Naive thymus-derived CD4-positive, alpha-beta T cell (primary cell): ENCODE measurements around the gene BCR. TPM values are rescaled to one million over a fixed set of nuclear protein-coding genes. Genes with fewer than 3 reads are reported as not detected.
"Not testable (repeated sequence)": the region's sequence is repeated elsewhere in the genome, so short reads cannot be mapped to it uniquely, and the experiment has no call there.

ENCODE experiments used
- ATAC-seq: fragments of 150-1000 bp; cut with Tn5 transposase; 2 replicates; pipeline ENCODE4 v1.10.0; 2021; ENCODE audit warnings: mild to moderate bottlenecking, moderate library complexity
- CTCF ChIA-PET: fragments of 350-600 bp; sonication (Branson Sonifier 250); formaldehyde crosslinking; loops from one replicate; lab custom pipeline; 2021; ENCODE audit warnings: antibody characterized with exemption; lab: Charles Lee
- POLR2A ChIA-PET: fragments of 350-600 bp; sonication (Branson Sonifier 250); formaldehyde crosslinking; loops from one replicate; lab custom pipeline; 2021; ENCODE audit warnings: antibody characterized with exemption, inconsistent platforms; lab: Charles Lee
- DNase-seq, 9 donors: peaks; one replicate each; pipeline versions ENCODE4 v3.0.0 to v3.0.0-alpha.2; 2020 to 2022; ENCODE audit warnings: mixed read lengths in 1 of 9
- H3K27ac ChIP-seq: one replicate; pipeline ENCODE4 v1.7.0; 2013; ENCODE audit warnings: mild to moderate bottlenecking, low read depth, low read length, moderate library complexity
- H3K27me3 ChIP-seq, 2 donors: one replicate each; pipeline ENCODE4 v1.7.0; 2013; ENCODE audit warnings: low read length in 2 of 2, mild to moderate bottlenecking in 2 of 2, moderate library complexity in 2 of 2; ENCODE audit not compliant: control insufficient read depth in 2 of 2, insufficient read depth in 2 of 2
- H3K36me3 ChIP-seq, 3 experiments: 1 replicate in 2 of 3; 2 replicates in 1 of 3; pipeline ENCODE4 v1.7.0; 2013; ENCODE audit warnings: low read length in 3 of 3, mild to moderate bottlenecking in 3 of 3, moderate library complexity in 1 of 3; ENCODE audit not compliant: insufficient read depth in 3 of 3, control insufficient read depth in 2 of 3
- H3K4me1 ChIP-seq, 2 donors: one replicate each; pipeline ENCODE4 v1.7.0; 2013; ENCODE audit warnings: low read length in 2 of 2, mild to moderate bottlenecking in 2 of 2, moderate library complexity in 1 of 2; ENCODE audit not compliant: control insufficient read depth in 2 of 2, insufficient read depth in 2 of 2
- H3K4me3 ChIP-seq: 2 replicates; pipeline ENCODE4 v1.7.0; 2013; ENCODE audit warnings: mild to moderate bottlenecking, low read length
- H3K9me3 ChIP-seq, 3 experiments: 1 replicate in 2 of 3; 2 replicates in 1 of 3; pipeline ENCODE4 v1.7.0; 2013; ENCODE audit warnings: low read length in 3 of 3; ENCODE audit not compliant: control insufficient read depth in 2 of 3
- H3K27ac Mint-ChIP-seq, 9 donors: one replicate each; pipeline ENCODE4 v1.8.0; 2020 to 2022; ENCODE audit warnings: mixed read lengths in 9 of 9, mild to moderate bottlenecking in 8 of 9, moderate library complexity in 5 of 9, inconsistent platforms in 2 of 9
- H3K27me3 Mint-ChIP-seq, 5 donors: one replicate each; pipeline ENCODE4 v1.8.0; 2021 to 2022; ENCODE audit warnings: mixed read lengths in 5 of 5, mild to moderate bottlenecking in 1 of 5
- H3K36me3 Mint-ChIP-seq, 5 donors: one replicate each; pipeline ENCODE4 v1.8.0; 2020 to 2022; ENCODE audit warnings: mixed read lengths in 5 of 5, mild to moderate bottlenecking in 3 of 5, inconsistent platforms in 1 of 5
- H3K4me1 Mint-ChIP-seq, 7 donors: one replicate each; pipeline ENCODE4 v1.8.0; 2020 to 2022; ENCODE audit warnings: mixed read lengths in 7 of 7, mild to moderate bottlenecking in 3 of 7, inconsistent platforms in 1 of 7
- H3K4me3 Mint-ChIP-seq, 10 donors: one replicate each; pipeline ENCODE4 v1.8.0; 2020 to 2022; ENCODE audit warnings: mild to moderate bottlenecking in 10 of 10, mixed read lengths in 10 of 10, moderate library complexity in 6 of 10, inconsistent platforms in 2 of 10
- H3K9me3 Mint-ChIP-seq, 11 donors: one replicate each; pipeline ENCODE4 v1.8.0; 2020 to 2022; ENCODE audit warnings: mixed read lengths in 11 of 11, mild to moderate bottlenecking in 4 of 11, inconsistent platforms in 1 of 11, moderate library complexity in 1 of 11
- intact Hi-C, 2 donors: fragments of 100-400 bp; cut with micrococcal nuclease; formaldehyde crosslinking; loops; one replicate each; pipeline ENCODE4 v1.15.1; 2023
- polyA plus RNA-seq, 2 donors: library from polyadenylated mRNA; unstranded; fragments of 300-500 nt; fragmentation: Illumina TruSeq; gene quantifications; one replicate each; pipeline ENCODE4 v1.2.3, GENCODE V29; 2021
- total RNA-seq, 6 experiments: library from RNA in 5 of 6; stranded (reverse) in 5 of 6; gene quantifications; 1 replicate in 5 of 6; 2 replicates in 1 of 6; pipeline ENCODE4 v1.2.3 and lab custom pipeline; 2021 to 2026

The BCR gene
- total and polyA plus RNA-seq, 7 experiments from 2014 or later = 6.1 to 103 (median 83.8) TPM

GRCh38 chr22:23318316-23318715 is 138.0 kb downstream of the BCR start:
- H3K4me3 Mint-ChIP-seq, H3K27ac Mint-ChIP-seq, CTCF ChIA-PET, intact Hi-C loops, H3K27me3 ChIP-seq, H3K4me1 ChIP-seq, H3K27ac ChIP-seq, H3K36me3 Mint-ChIP-seq, H3K4me3 ChIP-seq, H3K4me1 Mint-ChIP-seq, H3K9me3 ChIP-seq, H3K27me3 Mint-ChIP-seq, DNase-seq, POLR2A ChIA-PET, ATAC-seq, H3K9me3 Mint-ChIP-seq: not testable (repeated sequence)
- H3K36me3 ChIP-seq = peaks cover 0 to 19% (median 0%) of the 10 kb centered on the region in 3 experiments

- CTCF ChIA-PET, H3K27me3 ChIP-seq, H3K4me3 Mint-ChIP-seq, POLR2A ChIA-PET, intact Hi-C loops, DNase-seq, H3K9me3 ChIP-seq, H3K27me3 Mint-ChIP-seq, H3K27ac Mint-ChIP-seq, H3K4me1 Mint-ChIP-seq, ATAC-seq, H3K9me3 Mint-ChIP-seq, H3K36me3 Mint-ChIP-seq, H3K27ac ChIP-seq, H3K36me3 ChIP-seq, H3K4me3 ChIP-seq, H3K4me1 ChIP-seq: not testable (repeated sequence)
Observed at GRCh38 chr22:23322497-23323080, 142.3 kb downstream of the BCR start.

- CTCF ChIA-PET, H3K27ac Mint-ChIP-seq, H3K9me3 ChIP-seq, H3K4me3 ChIP-seq, H3K4me1 Mint-ChIP-seq, H3K27me3 Mint-ChIP-seq, DNase-seq, H3K27ac ChIP-seq, H3K4me3 Mint-ChIP-seq, H3K4me1 ChIP-seq, H3K9me3 Mint-ChIP-seq, H3K36me3 ChIP-seq, intact Hi-C loops, ATAC-seq, H3K27me3 ChIP-seq, POLR2A ChIA-PET, H3K36me3 Mint-ChIP-seq: not testable (repeated sequence)
Observed at GRCh38 chr22:23323960-23324688, 143.8 kb downstream of the BCR start.

- ChIA-PET POLR2A (no interaction called here), CTCF (no interaction called here)
- Histone ChIP-seq H3K9me3 (no peaks in the 10 kb centered on the region), H3K27me3 (no peaks in the 10 kb centered on the region), H3K27ac (no peak overlapping the region), H3K36me3 (no peaks in the 10 kb centered on the region), H3K4me3 (no peak overlapping the region), H3K4me1 (no peaks in the 10 kb centered on the region)
- no peaks in the 10 kb centered on the region for H3K9me3 Mint-ChIP-seq
- no peak overlapping the region for H3K4me3 Mint-ChIP-seq
- intact Hi-C loops = no loop called here
- no peaks in the 10 kb centered on the region for H3K4me1 Mint-ChIP-seq
- peaks cover 0 to 8% (median 0%) of the 10 kb centered on the region in 5 donors for H3K27me3 Mint-ChIP-seq
- peaks cover 0 to 8% (median 0%) of the 10 kb centered on the region in 5 donors for H3K36me3 Mint-ChIP-seq
- no peak overlapping the region for H3K27ac Mint-ChIP-seq
- ATAC-seq (no peak), DNase-seq (no peak)
Observed at GRCh38 chr22:23325183-23325582, 144.9 kb downstream of the BCR start.

GRCh38 chr22:23333822-23334221 is 153.5 kb downstream of the BCR start:
- H3K27me3 ChIP-seq, H3K36me3 ChIP-seq, H3K4me1 Mint-ChIP-seq, H3K4me1 ChIP-seq, intact Hi-C loops, H3K9me3 Mint-ChIP-seq, H3K27ac Mint-ChIP-seq, H3K27ac ChIP-seq, H3K9me3 ChIP-seq, H3K36me3 Mint-ChIP-seq, H3K4me3 Mint-ChIP-seq, DNase-seq, H3K4me3 ChIP-seq, ATAC-seq, POLR2A ChIA-PET: not testable (repeated sequence)
- peaks cover 0 to 14% (median 0%) of the 10 kb centered on the region in 5 donors for H3K27me3 Mint-ChIP-seq
- CTCF ChIA-PET = interaction anchor here (0.6 kb wide), 1 partner anchor 379 kb away, joined by 3 read pairs; no protein-coding TSS in a partner anchor

GRCh38 chr22:23337672-23338071 is 157.4 kb downstream of the BCR start:
- H3K4me1 ChIP-seq, intact Hi-C loops, POLR2A ChIA-PET, H3K4me3 Mint-ChIP-seq, H3K27ac Mint-ChIP-seq, H3K4me1 Mint-ChIP-seq, H3K27ac ChIP-seq, H3K9me3 Mint-ChIP-seq, ATAC-seq, H3K9me3 ChIP-seq, H3K27me3 ChIP-seq, H3K4me3 ChIP-seq, CTCF ChIA-PET, H3K36me3 ChIP-seq, DNase-seq, H3K36me3 Mint-ChIP-seq: not testable (repeated sequence)
- H3K27me3 Mint-ChIP-seq = peaks cover 0 to 17% (median 0%) of the 10 kb centered on the region in 5 donors
